AG09309 (cell line): Measurements from ENCODE around the gene IFNG-AS1.
A peak's percentile ranks its signal among the peaks of the same experiment; 100 is the strongest.

Experiments used
- DNase-seq: peaks from one replicate; pipeline ENCODE4 v3.0.0-alpha.2; 2010; ENCODE audit warnings: low read depth
- H3K4me3 ChIP-seq: 2 replicates; pipeline ENCODE4 v1.5.1; 2011; ENCODE audit warnings: mild to moderate bottlenecking, low read depth, low read length, moderate library complexity; ENCODE audit not compliant: control insufficient read depth
- CTCF ChIP-seq: IDR thresholded peaks from 2 replicates; pipeline ENCODE4 v1.5.1; 2011; ENCODE audit warnings: mild to moderate bottlenecking, low read depth, low read length, inconsistent platforms; ENCODE audit not compliant: insufficient read depth, control insufficient read depth; ENCODE audit errors: missing control alignments

IFNG-AS1 gene

DNA sequence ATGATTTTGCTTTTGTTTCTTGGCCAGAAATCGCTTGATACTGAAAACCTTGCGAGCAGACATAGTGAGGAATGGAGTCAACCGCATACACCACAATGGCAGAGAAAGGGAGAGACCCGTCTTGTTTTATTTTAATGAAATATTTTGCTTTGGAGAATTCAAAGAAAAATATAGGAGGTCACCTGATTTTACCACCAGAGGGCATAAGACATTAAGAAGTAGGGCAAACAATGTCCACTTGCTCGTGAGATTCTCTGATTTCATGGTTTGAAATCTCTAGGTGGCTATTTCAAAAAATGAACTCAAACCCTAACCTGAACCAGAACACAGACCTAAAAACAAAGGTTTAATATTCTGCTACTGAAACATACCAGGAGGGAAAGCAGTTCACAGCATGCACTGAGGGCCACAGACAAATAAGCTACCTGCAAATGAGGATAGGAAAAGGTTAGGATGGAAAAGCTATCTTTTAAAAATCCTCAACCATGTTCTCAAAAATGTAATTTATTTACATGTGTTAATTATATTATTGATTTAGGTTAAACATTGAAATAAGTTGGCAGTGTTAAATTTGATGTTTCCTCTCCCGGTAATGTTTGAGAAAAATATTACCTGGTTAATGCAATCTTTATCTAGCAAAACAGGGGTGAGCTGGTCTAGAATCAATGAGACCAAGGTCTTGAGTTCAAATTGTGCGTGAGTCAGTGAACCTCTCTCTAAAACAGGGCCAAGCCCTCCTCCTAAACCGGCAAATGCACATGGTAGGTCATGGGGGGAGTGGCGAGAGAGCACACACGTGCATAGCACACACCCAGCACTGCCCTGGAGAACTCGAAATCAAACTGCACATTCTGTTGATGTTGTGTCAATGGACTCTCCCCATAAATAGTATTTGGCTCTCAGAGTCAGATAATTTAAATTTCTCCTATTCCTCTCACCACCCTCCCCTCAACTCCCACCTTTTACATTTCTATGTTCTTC is 12.5 kb downstream of the IFNG-AS1 start:
- no peak overlapping the region for H3K4me3 ChIP-seq
- peak; percentile 7 for DNase-seq

DNA sequence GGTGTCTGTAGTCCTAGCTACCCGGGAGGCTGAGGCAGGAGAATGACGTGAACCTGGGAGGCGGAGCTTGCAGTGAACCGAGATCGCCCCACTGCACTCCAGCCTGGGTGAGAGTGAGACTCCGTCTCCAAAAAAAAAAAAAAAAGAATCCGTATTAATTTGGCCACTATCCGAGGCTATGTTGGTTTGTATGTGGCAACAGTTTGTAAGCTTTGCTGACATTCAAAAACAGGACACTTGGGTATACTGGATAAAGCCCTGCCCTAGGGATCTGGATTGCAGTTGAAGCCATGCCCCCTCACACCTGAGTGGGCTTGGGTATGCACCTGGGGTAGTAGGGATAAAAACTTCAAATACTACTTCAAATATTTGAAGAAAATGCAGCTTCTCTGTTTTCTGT is 14.5 kb downstream of the IFNG-AS1 start:
- H3K4me3 ChIP-seq = no peak overlapping the region
- TF ChIP-seq CTCF = no peak
- no peak for DNase-seq

More for the DNA sequence above, 12.5 kb downstream of the IFNG-AS1 start:
- TF ChIP-seq CTCF = peak; percentile 47

DNA sequence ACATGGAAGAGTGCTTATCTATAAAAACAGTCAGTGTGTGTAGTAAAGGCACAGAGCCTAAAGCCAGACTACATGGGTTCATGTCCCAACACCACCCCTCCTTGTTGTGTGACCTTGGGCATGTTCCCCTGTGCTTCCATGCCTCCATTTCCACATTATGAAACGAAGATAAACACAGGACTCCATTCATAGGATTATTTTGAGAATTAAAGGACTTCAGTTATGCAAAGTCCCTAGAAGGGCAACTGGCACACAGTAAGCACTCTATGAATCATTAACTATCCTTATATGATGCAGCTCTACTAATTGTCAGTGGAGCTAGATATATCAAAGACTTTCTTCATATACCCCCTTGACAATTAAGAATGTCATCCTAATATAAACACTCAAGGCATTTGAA is 17.8 kb downstream of the IFNG-AS1 start:
- H3K4me3 ChIP-seq = no peak overlapping the region
- no peak for DNase-seq
- no peak for TF ChIP-seq CTCF

DNA sequence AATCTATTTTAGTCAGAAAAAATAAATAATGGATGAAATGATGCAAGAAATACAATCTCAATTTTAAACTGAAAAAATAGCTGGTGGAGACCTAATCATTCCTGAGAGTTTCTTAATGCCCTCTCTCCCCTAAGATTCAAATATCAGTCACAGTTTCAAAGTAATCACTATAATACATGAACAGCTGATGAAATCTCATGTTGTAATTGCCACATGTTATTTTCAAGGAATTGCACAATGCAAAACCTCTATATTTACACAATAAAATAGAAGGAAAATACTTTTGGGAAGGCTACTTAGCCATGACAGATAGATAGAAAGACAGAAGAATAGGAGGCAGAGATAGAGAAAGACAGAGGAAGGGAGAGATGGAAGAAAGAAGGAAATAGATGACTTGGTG is 18.2 kb downstream of the IFNG-AS1 start:
- TF ChIP-seq CTCF = no peak
- H3K4me3 ChIP-seq = no peak overlapping the region
- DNase-seq = peak; percentile 38

- no peak for TF ChIP-seq CTCF
- DNase-seq = no peak
- H3K4me3 ChIP-seq = no peak overlapping the region
Observed at GRCh38 chr12:68011206-68011881, 22.1 kb downstream of the IFNG-AS1 start.

DNA sequence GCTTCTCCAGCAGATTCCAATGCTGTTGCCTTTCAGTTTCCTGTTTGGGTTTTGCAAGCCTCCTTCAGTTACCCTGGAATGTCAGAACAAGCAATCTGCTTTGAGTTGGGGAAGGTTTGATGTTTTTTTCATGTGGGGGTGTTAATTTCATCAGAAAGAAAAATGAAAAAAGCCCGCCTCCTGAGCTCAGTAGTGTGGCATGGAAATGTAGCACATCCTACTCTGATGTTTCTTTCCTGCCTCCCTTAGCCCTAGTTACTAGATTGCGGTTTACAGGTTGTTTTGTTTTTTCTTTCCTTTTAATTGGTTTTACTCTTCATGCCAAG is 22.6 kb downstream of the IFNG-AS1 start:
- no peak overlapping the region for H3K4me3 ChIP-seq
- TF ChIP-seq CTCF = no peak
- no peak for DNase-seq
